Thyroid gland (tissue), 4 donors: ENCODE data around the gene IKZF4.

Source experiments
- POLR2A ChIP-seq, 2 donors: fragments of 450-650 bp; IDR thresholded peaks; one replicate each; pipeline ENCODE4 v1.6.1; 2017; ENCODE audit warnings: antibody characterized with exemption in 2 of 2, mild to moderate bottlenecking in 2 of 2, moderate library complexity in 1 of 2
- TF ChIP-seq, protein P1 (sequence below), 6 experiments: fragments of 200-600 bp in 3 of 6; fragments of 450-650 bp in 3 of 6; sonication (generic) in 3 of 6; IDR thresholded peaks; one replicate each; pipeline ENCODE4 v1.5.1; 2016 to 2019; ENCODE audit warnings: antibody characterized with exemption in 6 of 6, mild to moderate bottlenecking in 2 of 6, inconsistent platforms in 1 of 6, moderate library complexity in 1 of 6

GRCh38 chr12:56029166-56029519 lies 8.3 kb downstream of the IKZF4 start:
- TF ChIP-seq, protein P1, sequence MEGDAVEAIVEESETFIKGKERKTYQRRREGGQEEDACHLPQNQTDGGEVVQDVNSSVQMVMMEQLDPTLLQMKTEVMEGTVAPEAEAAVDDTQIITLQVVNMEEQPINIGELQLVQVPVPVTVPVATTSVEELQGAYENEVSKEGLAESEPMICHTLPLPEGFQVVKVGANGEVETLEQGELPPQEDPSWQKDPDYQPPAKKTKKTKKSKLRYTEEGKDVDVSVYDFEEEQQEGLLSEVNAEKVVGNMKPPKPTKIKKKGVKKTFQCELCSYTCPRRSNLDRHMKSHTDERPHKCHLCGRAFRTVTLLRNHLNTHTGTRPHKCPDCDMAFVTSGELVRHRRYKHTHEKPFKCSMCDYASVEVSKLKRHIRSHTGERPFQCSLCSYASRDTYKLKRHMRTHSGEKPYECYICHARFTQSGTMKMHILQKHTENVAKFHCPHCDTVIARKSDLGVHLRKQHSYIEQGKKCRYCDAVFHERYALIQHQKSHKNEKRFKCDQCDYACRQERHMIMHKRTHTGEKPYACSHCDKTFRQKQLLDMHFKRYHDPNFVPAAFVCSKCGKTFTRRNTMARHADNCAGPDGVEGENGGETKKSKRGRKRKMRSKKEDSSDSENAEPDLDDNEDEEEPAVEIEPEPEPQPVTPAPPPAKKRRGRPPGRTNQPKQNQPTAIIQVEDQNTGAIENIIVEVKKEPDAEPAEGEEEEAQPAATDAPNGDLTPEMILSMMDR (IDR thresholded peaks at IDR 0.05): no peak
- no peak for TF ChIP-seq POLR2A (IDR thresholded peaks at IDR 0.05)
